H1 (cell line): Measurements from ENCODE around the gene ARL2. TPM values are rescaled to one million over a fixed set of nuclear protein-coding genes. Genes with fewer than 3 reads are reported as not detected.
A peak's percentile ranks its signal among the peaks of the same experiment; 100 is the strongest.

Experiments used
- CTCF ChIA-PET: fragments of 300-600 bp; sonication (Branson Sonifier 250); formaldehyde crosslinking; loops from one replicate; lab custom pipeline; 2021; ENCODE audit not compliant: partially characterized antibody; lab: Charles Lee
- POLR2A ChIA-PET: fragments of 300-600 bp; sonication (Branson Sonifier 250); formaldehyde crosslinking; loops from one replicate; lab custom pipeline; 2021; ENCODE audit warnings: inconsistent platforms; ENCODE audit not compliant: partially characterized antibody; lab: Charles Lee
- DNase-seq, 2 experiments: peaks; one replicate each; pipeline versions ENCODE4 v3.0.0 to v3.0.0-alpha.2; 2010 to 2022; ENCODE audit warnings: low spot score in 2 of 2, low read depth in 1 of 2, mixed read lengths in 1 of 2
- FAIRE-seq: peaks from 2 replicates; lab custom pipeline; 2011; peaks lifted over from hg19 to GRCh38; lab: Jason Lieb, UNC
- H2AFZ ChIP-seq: 2 replicates; pipeline ENCODE4 v1.8.1; 2012; ENCODE audit warnings: low read length, inconsistent platforms
- H2AK5ac ChIP-seq: 2 replicates; pipeline ENCODE4 v1.6.1; 2013; ENCODE audit warnings: low read depth, low read length
- H2BK120ac ChIP-seq: replicated peaks from 2 replicates; pipeline ENCODE3; 2013; ENCODE audit warnings: low read depth, low read length, inconsistent platforms
- H2BK12ac ChIP-seq: 2 replicates; pipeline ENCODE4 v1.6.1; 2013; ENCODE audit warnings: low read depth, low read length
- H2BK15ac ChIP-seq: 2 replicates; pipeline ENCODE4 v1.6.1; 2013; ENCODE audit warnings: low read length
- H2BK20ac ChIP-seq: 2 replicates; pipeline ENCODE4 v1.6.1; 2013; ENCODE audit warnings: low read length
- H2BK5ac ChIP-seq: 2 replicates; pipeline ENCODE4 v1.6.1; 2013; ENCODE audit warnings: low read depth, low read length
- H3K14ac ChIP-seq: 2 replicates; pipeline ENCODE4 v1.6.1; 2013; ENCODE audit warnings: inconsistent platforms; ENCODE audit not compliant: insufficient read length
- H3K18ac ChIP-seq: 2 replicates; pipeline ENCODE4 v1.6.1; 2013; ENCODE audit warnings: low read length; ENCODE audit errors: extremely low read depth
- H3K23ac ChIP-seq: 2 replicates; pipeline ENCODE4 v1.6.1; 2013; ENCODE audit warnings: inconsistent platforms; ENCODE audit not compliant: insufficient read length
- H3K23me2 ChIP-seq: 2 replicates; pipeline ENCODE4 v1.6.1; 2013; ENCODE audit warnings: low read depth, low read length
- H3K27ac ChIP-seq: 2 replicates; pipeline ENCODE4 v1.6.1; 2011; ENCODE audit warnings: low read depth, low read length, inconsistent platforms
- H3K27me3 ChIP-seq, 4 experiments: replicated peaks in 1 of 4; 1 replicate in 1 of 4; 2 replicates in 3 of 4; pipeline versions ENCODE4 v1.6.1 to v1.8.1; 2011 to 2013; ENCODE audit warnings: low read length in 3 of 4, mild to moderate bottlenecking in 3 of 4, inconsistent platforms in 2 of 4, mixed read lengths in 2 of 4, moderate library complexity in 1 of 4; ENCODE audit not compliant: control insufficient read depth in 3 of 4, insufficient read depth in 3 of 4; ENCODE audit errors: extremely low read depth in 1 of 4
- H3K36me3 ChIP-seq, 4 experiments: 2 replicates each; pipeline versions ENCODE4 v1.6.1 to v1.8.1; 2011 to 2013; ENCODE audit warnings: mild to moderate bottlenecking in 4 of 4, low read length in 3 of 4, moderate library complexity in 2 of 4, control low read depth in 1 of 4, inconsistent platforms in 1 of 4; ENCODE audit not compliant: insufficient read depth in 4 of 4, control insufficient read depth in 2 of 4
- H3K4ac ChIP-seq: replicated peaks from 2 replicates; pipeline ENCODE3; 2013; ENCODE audit warnings: low read length, low read depth, mixed read lengths, inconsistent platforms; ENCODE audit not compliant: insufficient read length
- H3K4me1 ChIP-seq, 4 experiments: replicated peaks in 1 of 4; 1 replicate in 1 of 4; 2 replicates in 3 of 4; pipeline versions ENCODE4 v1.6.1 to v1.8.1; 2011 to 2013; ENCODE audit warnings: low read length in 3 of 4, inconsistent platforms in 2 of 4, mixed read lengths in 1 of 4; ENCODE audit not compliant: insufficient read depth in 4 of 4, control insufficient read depth in 3 of 4
- H3K4me2 ChIP-seq, 2 experiments: 2 replicates each; pipeline versions ENCODE4 v1.6.1 to v1.8.1; 2011 to 2013; ENCODE audit warnings: low read depth in 2 of 2, low read length in 2 of 2, control low read depth in 1 of 2, inconsistent platforms in 1 of 2, mild to moderate bottlenecking in 1 of 2; ENCODE audit not compliant: insufficient read depth in 1 of 2
- H3K4me3 ChIP-seq, 4 experiments: fragments of 200-600, 300-600 bp in 1 of 4; sonication (generic), shearing (Covaris generic), sonication (Bioruptor Twin) in 1 of 4; 2 replicates each; pipeline versions ENCODE4 v1.5.1 to v1.8.1; 2011 to 2016; ENCODE audit warnings: low read length in 4 of 4, low read depth in 3 of 4, control low read depth in 2 of 4, inconsistent platforms in 2 of 4, mild to moderate bottlenecking in 2 of 4, mixed read lengths in 1 of 4, moderate library complexity in 1 of 4; ENCODE audit not compliant: insufficient read depth in 2 of 4; ENCODE audit errors: extremely low read depth in 1 of 4
- H3K56ac ChIP-seq: replicated peaks from 2 replicates; pipeline ENCODE3; 2013; ENCODE audit warnings: low read depth, mild to moderate bottlenecking, mixed read lengths, low read length, inconsistent platforms; ENCODE audit not compliant: insufficient read length
- H3K79me1 ChIP-seq: 2 replicates; pipeline ENCODE4 v1.6.1; 2013; ENCODE audit warnings: low read depth, low read length, control low read depth
- H3K79me2 ChIP-seq, 2 experiments: 2 replicates each; pipeline versions ENCODE4 v1.6.1 to v1.8.1; 2012 to 2013; ENCODE audit warnings: low read length in 2 of 2, mild to moderate bottlenecking in 2 of 2, inconsistent platforms in 1 of 2; ENCODE audit not compliant: insufficient read depth in 2 of 2, control insufficient read depth in 1 of 2
- H3K9ac ChIP-seq, 4 experiments: replicated peaks in 1 of 4; 1 replicate in 1 of 4; 2 replicates in 3 of 4; pipeline versions ENCODE4 v1.6.1 to v1.8.1; 2011 to 2013; ENCODE audit warnings: low read depth in 3 of 4, low read length in 3 of 4, control low read depth in 2 of 4, mild to moderate bottlenecking in 2 of 4, moderate library complexity in 2 of 4, inconsistent platforms in 1 of 4; ENCODE audit errors: extremely low read depth in 1 of 4
- H3K9me3 ChIP-seq, 2 experiments: 2 replicates each; pipeline versions ENCODE4 v1.6.1 to v1.8.1; 2012 to 2013; ENCODE audit warnings: mild to moderate bottlenecking in 2 of 2, moderate library complexity in 2 of 2, control low read depth in 1 of 2, inconsistent platforms in 1 of 2, low read depth in 1 of 2, low read length in 1 of 2, mixed read lengths in 1 of 2; ENCODE audit not compliant: insufficient read depth in 2 of 2
- H4K20me1 ChIP-seq, 2 experiments: replicated peaks in 1 of 2; 2 replicates each; pipeline versions ENCODE3 to v1.8.1; 2011 to 2013; ENCODE audit warnings: inconsistent platforms in 2 of 2, low read length in 2 of 2, mild to moderate bottlenecking in 1 of 2; ENCODE audit not compliant: insufficient read depth in 2 of 2, control insufficient read depth in 1 of 2
- H4K5ac ChIP-seq: 2 replicates; pipeline ENCODE4 v1.6.1; 2013; ENCODE audit warnings: low read length, low read depth, mixed read lengths, inconsistent platforms; ENCODE audit not compliant: insufficient read length
- H4K8ac ChIP-seq: 2 replicates; pipeline ENCODE4 v1.8.0; 2013; ENCODE audit warnings: mild to moderate bottlenecking, moderate library complexity, low read length, inconsistent platforms; ENCODE audit not compliant: insufficient read depth; ENCODE audit errors: extremely low read depth
- H4K91ac ChIP-seq: replicated peaks from 2 replicates; pipeline ENCODE3; 2013; ENCODE audit warnings: low read length, mixed read lengths, inconsistent platforms; ENCODE audit not compliant: insufficient read length
- BCL11A ChIP-seq, 2 experiments: IDR thresholded peaks; one replicate each; pipeline ENCODE4 v1.6.1; 2011; ENCODE audit warnings: low read depth in 2 of 2, low read length in 2 of 2, mild to moderate bottlenecking in 2 of 2
- GTF2F1 ChIP-seq: IDR thresholded peaks from 2 replicates; pipeline ENCODE4 v1.6.1; 2012; ENCODE audit warnings: low read depth, low read length, improper control_type of control experiment, borderline replicate concordance
- HDAC6 ChIP-seq: IDR thresholded peaks from one replicate; pipeline ENCODE4 v1.7.1; 2012; ENCODE audit warnings: low read depth, mild to moderate bottlenecking, inconsistent platforms, low read length, moderate library complexity
- SAP30 ChIP-seq: fragments of 300-600 bp; sonication (generic); IDR thresholded peaks from 2 replicates; pipeline ENCODE4 v1.7.1; 2012; ENCODE audit warnings: low read length, moderate library complexity, mild to moderate bottlenecking, inconsistent platforms; ENCODE audit not compliant: insufficient read depth, insufficient replicate concordance
- SIRT6 ChIP-seq: IDR thresholded peaks from one replicate; pipeline ENCODE4 v1.7.1; 2012; ENCODE audit warnings: low read length, inconsistent platforms
- SUZ12 ChIP-seq: fragments of 200-600 bp; sonication (generic); IDR thresholded peaks from 2 replicates; pipeline ENCODE4 v1.6.1; 2012; ENCODE audit warnings: mild to moderate bottlenecking, inconsistent platforms, low read length, moderate library complexity, mixed read lengths
- YY1 ChIP-seq: IDR thresholded peaks from 2 replicates; pipeline ENCODE4 v1.6.1; 2011; ENCODE audit warnings: low read depth, mild to moderate bottlenecking, low read length
- WGBS, 2 experiments: shearing (Covaris generic) in 1 of 2; methylation state at CpG; one replicate each; pipeline versions ENCODE4 v1.1.6 to v1.1.7; 2013 to 2015; ENCODE audit warnings: low lambda C conversion rate in 2 of 2, mixed read lengths in 2 of 2, inconsistent platforms in 1 of 2, low coverage in 1 of 2, missing lambda C conversion rate in 1 of 2; ENCODE audit not compliant: insufficient replicate concordance in 2 of 2, insufficient coverage in 1 of 2, insufficient read length in 1 of 2; ENCODE audit errors: extremely low coverage in 1 of 2, missing lambda C conversion rate in 1 of 2; 5-methylcytosine and 5-hydroxymethylcytosine counted together
- polyA plus RNA-seq, 7 experiments: library from polyadenylated mRNA; depleted of rRNA in 3 of 7; stranded (reverse) in 5 of 7; unstranded in 2 of 7; fragments of >200 nt in 5 of 7; fragments of 200-250 nt in 2 of 7; gene quantifications; 1 replicate in 5 of 7; 2 replicates in 1 of 7; 4 replicates in 1 of 7; pipeline versions ENCODE4 v1.2.1 to v1.2.3, GENCODE V29; 2011 to 2013; ENCODE audit warnings: missing spikeins in 2 of 7, mixed read lengths in 2 of 7
- total RNA-seq: library from RNA; stranded (reverse); fragmentation: NEBNext Ultra II Directional; extraction: Animal tissue kit (Norgen Biotek cat#: 25700); gene quantifications from 2 replicates; pipeline ENCODE4 v1.2.1, GENCODE V29; 2021

ARL2 gene
- total and polyA plus RNA-seq, 2 of the 8 experiments (the other 6 are each of a cell fraction or from before 2014, with no cell fraction given): 186 to 535 TPM

DNA sequence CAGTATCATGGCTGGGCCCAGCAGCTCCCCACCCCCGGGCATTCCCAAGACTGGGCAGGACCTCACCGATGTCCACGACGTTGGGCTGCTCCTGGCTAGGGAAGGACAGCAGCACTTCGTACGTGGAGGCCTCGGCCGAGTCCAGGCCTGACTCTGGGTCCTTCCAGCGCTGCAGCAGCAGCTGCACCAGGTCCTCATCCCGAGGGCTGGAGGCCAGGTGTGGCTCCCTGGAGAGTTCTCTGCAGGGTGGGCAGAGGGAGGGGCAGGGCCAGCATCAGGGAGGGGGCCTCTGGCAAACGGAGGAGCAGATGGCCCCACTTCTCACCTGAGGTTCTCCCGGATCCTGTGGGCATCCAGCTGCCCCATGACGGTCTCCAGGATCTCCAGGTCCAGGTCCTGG is 44.1 kb downstream of the ARL2 start:
- Histone ChIP-seq H3K9me3 (no peaks in the 10 kb centered on the region), H4K20me1 (no peaks in the 10 kb centered on the region), H3K18ac (no peak overlapping the region), H2BK12ac (no peak overlapping the region), H4K91ac (no peak overlapping the region), H3K14ac (no peak overlapping the region), H3K56ac (no peak overlapping the region), H3K4ac (no peak overlapping the region), H2BK120ac (no peak overlapping the region), H3K27me3 (no peaks in the 10 kb centered on the region; a peak in 1 of 7 replicates), H3K36me3 (no peaks in the 10 kb centered on the region), H2AK5ac (0 out of 2 replicates have a peak overlapping the region, but pooled peaks have one; percentile 24), H3K4me2 (no peak overlapping the region), H2BK20ac (no peak overlapping the region), H3K4me1 (no peaks in the 10 kb centered on the region), H4K5ac (no peak overlapping the region), H3K79me2 (no peaks in the 10 kb centered on the region), H2BK15ac (no peak overlapping the region), H3K27ac (no peak overlapping the region), H3K79me1 (no peaks in the 10 kb centered on the region), H3K23ac (no peak overlapping the region), H4K8ac (no peak overlapping the region; the same call in 1 of the 2 replicates), H3K4me3 (no peak overlapping the region), H2AFZ (no peak overlapping the region), H2BK5ac (no peak overlapping the region), H3K9ac (no peak overlapping the region), H3K23me2 (no peaks in the 10 kb centered on the region)
- DNase-seq: no peak
- no peak for FAIRE-seq
- ChIA-PET POLR2A (interaction anchor here (0.7 to 3.4 kb wide), 4 partner anchors 10 to 25 kb away, joined by 3 to 16 read pairs (median 6); no protein-coding TSS in a partner anchor), CTCF (interaction anchor here (1.1 to 4.2 kb wide), 5 partner anchors 8 to 44 kb away, joined by 5 to 28 read pairs (median 6); partner anchors contain the start of gene ARL2)
- TF ChIP-seq SIRT6: no peak
- no peak for TF ChIP-seq YY1
- TF ChIP-seq BCL11A (IDR thresholded peaks at IDR 0.05; ENCODE audit: low read depth in 2 of 2, low read length in 2 of 2): no peak
- no peak for TF ChIP-seq SAP30
- no peak for TF ChIP-seq SUZ12
- no peak for TF ChIP-seq GTF2F1
- no peak for TF ChIP-seq HDAC6
- 93% methylated on average over 11 of the region's 13 CpGs; no CpG with 5 or more reads in 1 of the 2 experiments for WGBS, 2 experiments
